ENCODE data around the gene RAB39B.

Gene RAB39B

DNA sequence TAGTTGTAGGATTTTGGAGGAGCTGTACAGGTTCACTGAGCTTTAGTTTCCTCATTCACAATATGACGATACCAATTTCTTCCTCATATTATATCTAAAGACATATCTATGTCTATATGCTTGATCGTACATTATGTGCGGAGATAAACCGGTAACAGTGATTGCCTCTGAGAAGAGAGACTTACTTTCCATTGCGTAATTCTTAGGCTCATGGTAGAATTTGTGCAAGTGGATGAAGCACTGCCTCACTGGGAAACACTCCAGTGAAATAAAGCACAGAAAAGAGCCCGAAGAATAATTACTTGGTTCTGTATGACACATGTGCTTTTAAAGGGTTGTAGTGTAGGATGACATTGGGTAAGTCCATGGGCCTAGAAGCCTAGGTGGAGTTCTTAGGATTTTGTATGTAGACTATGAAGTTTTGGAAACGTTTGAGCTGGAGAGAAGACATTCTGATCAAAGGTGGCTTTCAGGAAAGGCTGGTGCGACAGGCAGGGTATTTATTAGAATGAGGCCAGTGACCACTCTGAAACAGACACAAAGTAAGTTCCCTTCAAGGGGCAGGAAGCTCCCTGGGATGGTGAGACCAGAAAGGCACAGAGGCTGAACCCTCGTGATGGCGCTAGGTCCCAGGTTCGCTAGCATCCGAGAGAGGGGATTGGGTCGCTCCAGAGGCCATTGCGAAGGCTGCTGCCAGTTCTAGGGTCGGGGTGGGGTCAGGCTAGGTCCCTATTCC lies 48.7 kb downstream of the RAB39B start:
- no peak for DNase-seq (ENCODE audit: low read depth)

DNA sequence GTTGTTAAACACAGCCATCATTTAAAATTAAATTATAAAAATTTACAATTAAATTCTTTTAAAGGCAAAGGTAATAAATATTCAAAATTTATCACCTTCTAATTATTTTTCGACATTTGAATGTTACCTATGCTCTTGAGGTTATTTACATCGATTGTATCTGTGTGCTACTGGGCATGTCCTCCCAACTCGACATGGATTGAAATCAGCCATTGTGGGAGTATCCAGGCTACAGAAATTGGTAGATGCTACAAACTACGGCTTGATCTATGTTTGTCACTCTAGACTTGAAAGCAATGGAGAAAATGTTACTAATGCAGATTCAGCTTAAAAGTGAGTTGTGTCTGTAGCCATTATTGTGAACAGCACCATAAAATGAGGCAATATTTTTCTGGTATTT lies 50.6 kb downstream of the RAB39B start:
- DNase-seq (ENCODE audit: low read depth): no peak

DNA sequence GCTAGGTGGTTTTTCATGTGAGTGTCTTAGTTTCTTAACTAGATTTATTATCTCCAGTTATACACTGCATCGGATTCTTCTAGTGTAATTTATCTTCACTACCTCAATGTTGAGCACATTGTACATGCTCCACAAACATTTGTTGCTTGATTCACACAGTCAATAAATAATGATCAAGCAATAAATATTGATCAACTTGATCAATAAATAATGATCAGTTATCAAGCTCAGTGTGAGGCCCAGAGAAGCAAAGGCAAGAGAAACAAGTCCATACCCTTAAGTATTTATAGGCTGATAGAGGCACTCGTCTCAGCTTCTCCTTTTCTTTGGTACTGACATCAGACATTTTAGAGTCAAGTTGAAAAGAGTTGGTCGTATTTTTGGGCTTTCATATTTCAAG lies 53.1 kb downstream of the RAB39B start:
- DNase-seq (ENCODE audit: low read depth): no peak

Data from stimulated activated CD8-positive, alpha-beta memory T cell treated with anti-CD3 and anti-CD28 coated beads, Interleukin-4, amount 100 ng/mL, for 24 hours (primary cell).